H1 (cell line): ENCODE results near the gene VCPKMT. TPM values are rescaled to one million over a fixed set of nuclear protein-coding genes. Genes with fewer than 3 reads are reported as not detected.

ENCODE experiments used
- CTCF ChIA-PET: fragments of 300-600 bp; sonication (Branson Sonifier 250); formaldehyde crosslinking; loops from one replicate; lab custom pipeline; 2021; ENCODE audit not compliant: partially characterized antibody; lab: Charles Lee
- POLR2A ChIA-PET: fragments of 300-600 bp; sonication (Branson Sonifier 250); formaldehyde crosslinking; loops from one replicate; lab custom pipeline; 2021; ENCODE audit warnings: inconsistent platforms; ENCODE audit not compliant: partially characterized antibody; lab: Charles Lee
- DNase-seq, 2 experiments: peaks; one replicate each; pipeline versions ENCODE4 v3.0.0 to v3.0.0-alpha.2; 2010 to 2022; ENCODE audit warnings: low spot score in 2 of 2, low read depth in 1 of 2, mixed read lengths in 1 of 2
- FAIRE-seq: peaks from 2 replicates; lab custom pipeline; 2011; peaks lifted over from hg19 to GRCh38; lab: Jason Lieb, UNC
- H2AFZ ChIP-seq: 2 replicates; pipeline ENCODE4 v1.8.1; 2012; ENCODE audit warnings: low read length, inconsistent platforms
- H2AK5ac ChIP-seq: 2 replicates; pipeline ENCODE4 v1.6.1; 2013; ENCODE audit warnings: low read depth, low read length
- H2BK120ac ChIP-seq: replicated peaks from 2 replicates; pipeline ENCODE3; 2013; ENCODE audit warnings: low read depth, low read length, inconsistent platforms
- H2BK12ac ChIP-seq: 2 replicates; pipeline ENCODE4 v1.6.1; 2013; ENCODE audit warnings: low read depth, low read length
- H2BK15ac ChIP-seq: 2 replicates; pipeline ENCODE4 v1.6.1; 2013; ENCODE audit warnings: low read length
- H2BK20ac ChIP-seq: 2 replicates; pipeline ENCODE4 v1.6.1; 2013; ENCODE audit warnings: low read length
- H2BK5ac ChIP-seq: 2 replicates; pipeline ENCODE4 v1.6.1; 2013; ENCODE audit warnings: low read depth, low read length
- H3K14ac ChIP-seq: 2 replicates; pipeline ENCODE4 v1.6.1; 2013; ENCODE audit warnings: inconsistent platforms; ENCODE audit not compliant: insufficient read length
- H3K18ac ChIP-seq: 2 replicates; pipeline ENCODE4 v1.6.1; 2013; ENCODE audit warnings: low read length; ENCODE audit errors: extremely low read depth
- H3K23ac ChIP-seq: 2 replicates; pipeline ENCODE4 v1.6.1; 2013; ENCODE audit warnings: inconsistent platforms; ENCODE audit not compliant: insufficient read length
- H3K23me2 ChIP-seq: 2 replicates; pipeline ENCODE4 v1.6.1; 2013; ENCODE audit warnings: low read depth, low read length
- H3K27ac ChIP-seq: 2 replicates; pipeline ENCODE4 v1.6.1; 2011; ENCODE audit warnings: low read depth, low read length, inconsistent platforms
- H3K27me3 ChIP-seq, 4 experiments: replicated peaks in 1 of 4; 1 replicate in 1 of 4; 2 replicates in 3 of 4; pipeline versions ENCODE4 v1.6.1 to v1.8.1; 2011 to 2013; ENCODE audit warnings: low read length in 3 of 4, mild to moderate bottlenecking in 3 of 4, inconsistent platforms in 2 of 4, mixed read lengths in 2 of 4, moderate library complexity in 1 of 4; ENCODE audit not compliant: control insufficient read depth in 3 of 4, insufficient read depth in 3 of 4; ENCODE audit errors: extremely low read depth in 1 of 4
- H3K36me3 ChIP-seq, 4 experiments: 2 replicates each; pipeline versions ENCODE4 v1.6.1 to v1.8.1; 2011 to 2013; ENCODE audit warnings: mild to moderate bottlenecking in 4 of 4, low read length in 3 of 4, moderate library complexity in 2 of 4, control low read depth in 1 of 4, inconsistent platforms in 1 of 4; ENCODE audit not compliant: insufficient read depth in 4 of 4, control insufficient read depth in 2 of 4
- H3K4ac ChIP-seq: replicated peaks from 2 replicates; pipeline ENCODE3; 2013; ENCODE audit warnings: low read length, low read depth, mixed read lengths, inconsistent platforms; ENCODE audit not compliant: insufficient read length
- H3K4me1 ChIP-seq, 4 experiments: replicated peaks in 1 of 4; 1 replicate in 1 of 4; 2 replicates in 3 of 4; pipeline versions ENCODE4 v1.6.1 to v1.8.1; 2011 to 2013; ENCODE audit warnings: low read length in 3 of 4, inconsistent platforms in 2 of 4, mixed read lengths in 1 of 4; ENCODE audit not compliant: insufficient read depth in 4 of 4, control insufficient read depth in 3 of 4
- H3K4me2 ChIP-seq, 2 experiments: 2 replicates each; pipeline versions ENCODE4 v1.6.1 to v1.8.1; 2011 to 2013; ENCODE audit warnings: low read depth in 2 of 2, low read length in 2 of 2, control low read depth in 1 of 2, inconsistent platforms in 1 of 2, mild to moderate bottlenecking in 1 of 2; ENCODE audit not compliant: insufficient read depth in 1 of 2
- H3K4me3 ChIP-seq, 4 experiments: fragments of 200-600, 300-600 bp in 1 of 4; sonication (generic), shearing (Covaris generic), sonication (Bioruptor Twin) in 1 of 4; 2 replicates each; pipeline versions ENCODE4 v1.5.1 to v1.8.1; 2011 to 2016; ENCODE audit warnings: low read length in 4 of 4, low read depth in 3 of 4, control low read depth in 2 of 4, inconsistent platforms in 2 of 4, mild to moderate bottlenecking in 2 of 4, mixed read lengths in 1 of 4, moderate library complexity in 1 of 4; ENCODE audit not compliant: insufficient read depth in 2 of 4; ENCODE audit errors: extremely low read depth in 1 of 4
- H3K56ac ChIP-seq: replicated peaks from 2 replicates; pipeline ENCODE3; 2013; ENCODE audit warnings: low read depth, mild to moderate bottlenecking, mixed read lengths, low read length, inconsistent platforms; ENCODE audit not compliant: insufficient read length
- H3K79me1 ChIP-seq: 2 replicates; pipeline ENCODE4 v1.6.1; 2013; ENCODE audit warnings: low read depth, low read length, control low read depth
- H3K79me2 ChIP-seq, 2 experiments: 2 replicates each; pipeline versions ENCODE4 v1.6.1 to v1.8.1; 2012 to 2013; ENCODE audit warnings: low read length in 2 of 2, mild to moderate bottlenecking in 2 of 2, inconsistent platforms in 1 of 2; ENCODE audit not compliant: insufficient read depth in 2 of 2, control insufficient read depth in 1 of 2
- H3K9ac ChIP-seq, 4 experiments: replicated peaks in 1 of 4; 1 replicate in 1 of 4; 2 replicates in 3 of 4; pipeline versions ENCODE4 v1.6.1 to v1.8.1; 2011 to 2013; ENCODE audit warnings: low read depth in 3 of 4, low read length in 3 of 4, control low read depth in 2 of 4, mild to moderate bottlenecking in 2 of 4, moderate library complexity in 2 of 4, inconsistent platforms in 1 of 4; ENCODE audit errors: extremely low read depth in 1 of 4
- H3K9me3 ChIP-seq, 2 experiments: 2 replicates each; pipeline versions ENCODE4 v1.6.1 to v1.8.1; 2012 to 2013; ENCODE audit warnings: mild to moderate bottlenecking in 2 of 2, moderate library complexity in 2 of 2, control low read depth in 1 of 2, inconsistent platforms in 1 of 2, low read depth in 1 of 2, low read length in 1 of 2, mixed read lengths in 1 of 2; ENCODE audit not compliant: insufficient read depth in 2 of 2
- H4K20me1 ChIP-seq, 2 experiments: replicated peaks in 1 of 2; 2 replicates each; pipeline versions ENCODE3 to v1.8.1; 2011 to 2013; ENCODE audit warnings: inconsistent platforms in 2 of 2, low read length in 2 of 2, mild to moderate bottlenecking in 1 of 2; ENCODE audit not compliant: insufficient read depth in 2 of 2, control insufficient read depth in 1 of 2
- H4K5ac ChIP-seq: 2 replicates; pipeline ENCODE4 v1.6.1; 2013; ENCODE audit warnings: low read length, low read depth, mixed read lengths, inconsistent platforms; ENCODE audit not compliant: insufficient read length
- H4K8ac ChIP-seq: 2 replicates; pipeline ENCODE4 v1.8.0; 2013; ENCODE audit warnings: mild to moderate bottlenecking, moderate library complexity, low read length, inconsistent platforms; ENCODE audit not compliant: insufficient read depth; ENCODE audit errors: extremely low read depth
- H4K91ac ChIP-seq: replicated peaks from 2 replicates; pipeline ENCODE3; 2013; ENCODE audit warnings: low read length, mixed read lengths, inconsistent platforms; ENCODE audit not compliant: insufficient read length
- CEBPB ChIP-seq: IDR thresholded peaks from 2 replicates; pipeline ENCODE4 v1.6.1; 2012; ENCODE audit warnings: low read depth, low read length
- JUND ChIP-seq: IDR thresholded peaks from 2 replicates; pipeline ENCODE4 v1.6.1; 2011; ENCODE audit warnings: mild to moderate bottlenecking, improper control_type of control experiment, low read length
- NANOG ChIP-seq: IDR thresholded peaks from 2 replicates; pipeline ENCODE4 v1.6.1; 2011; ENCODE audit warnings: low read length, low read depth, mild to moderate bottlenecking, inconsistent platforms; ENCODE audit not compliant: insufficient read depth, poor library complexity, severe bottlenecking
- RXRA ChIP-seq: IDR thresholded peaks from 2 replicates; pipeline ENCODE4 v1.6.1; 2011; ENCODE audit warnings: low read depth, mild to moderate bottlenecking, low read length, moderate library complexity; ENCODE audit not compliant: insufficient read depth
- SAP30 ChIP-seq: fragments of 300-600 bp; sonication (generic); IDR thresholded peaks from 2 replicates; pipeline ENCODE4 v1.7.1; 2012; ENCODE audit warnings: low read length, moderate library complexity, mild to moderate bottlenecking, inconsistent platforms; ENCODE audit not compliant: insufficient read depth, insufficient replicate concordance
- SIN3A ChIP-seq, 2 experiments: IDR thresholded peaks in 1 of 2; conservative IDR thresholded peaks in 1 of 2; 2 replicates each; pipeline ENCODE4 v1.6.1; 2011 to 2012; ENCODE audit warnings: low read length in 2 of 2, improper control_type of control experiment in 1 of 2, low read depth in 1 of 2, mild to moderate bottlenecking in 1 of 2
- TCF12 ChIP-seq: IDR thresholded peaks from 2 replicates; pipeline ENCODE4 v1.6.1; 2011; ENCODE audit warnings: low read depth, mild to moderate bottlenecking, low read length
- YY1 ChIP-seq: IDR thresholded peaks from 2 replicates; pipeline ENCODE4 v1.6.1; 2011; ENCODE audit warnings: low read depth, mild to moderate bottlenecking, low read length
- WGBS, 2 experiments: shearing (Covaris generic) in 1 of 2; methylation state at CpG; one replicate each; pipeline versions ENCODE4 v1.1.6 to v1.1.7; 2013 to 2015; ENCODE audit warnings: low lambda C conversion rate in 2 of 2, mixed read lengths in 2 of 2, inconsistent platforms in 1 of 2, low coverage in 1 of 2, missing lambda C conversion rate in 1 of 2; ENCODE audit not compliant: insufficient replicate concordance in 2 of 2, insufficient coverage in 1 of 2, insufficient read length in 1 of 2; ENCODE audit errors: extremely low coverage in 1 of 2, missing lambda C conversion rate in 1 of 2; 5-methylcytosine and 5-hydroxymethylcytosine counted together
- polyA plus RNA-seq, 7 experiments: library from polyadenylated mRNA; depleted of rRNA in 3 of 7; stranded (reverse) in 5 of 7; unstranded in 2 of 7; fragments of >200 nt in 5 of 7; fragments of 200-250 nt in 2 of 7; gene quantifications; 1 replicate in 5 of 7; 2 replicates in 1 of 7; 4 replicates in 1 of 7; pipeline versions ENCODE4 v1.2.1 to v1.2.3, GENCODE V29; 2011 to 2013; ENCODE audit warnings: missing spikeins in 2 of 7, mixed read lengths in 2 of 7
- total RNA-seq: library from RNA; stranded (reverse); fragmentation: NEBNext Ultra II Directional; extraction: Animal tissue kit (Norgen Biotek cat#: 25700); gene quantifications from 2 replicates; pipeline ENCODE4 v1.2.1, GENCODE V29; 2021

The VCPKMT gene
- total and polyA plus RNA-seq, 2 of the 8 experiments (the other 6 are each of a cell fraction or from before 2014, with no cell fraction given) = 3.8 to 7.1 TPM

DNA sequence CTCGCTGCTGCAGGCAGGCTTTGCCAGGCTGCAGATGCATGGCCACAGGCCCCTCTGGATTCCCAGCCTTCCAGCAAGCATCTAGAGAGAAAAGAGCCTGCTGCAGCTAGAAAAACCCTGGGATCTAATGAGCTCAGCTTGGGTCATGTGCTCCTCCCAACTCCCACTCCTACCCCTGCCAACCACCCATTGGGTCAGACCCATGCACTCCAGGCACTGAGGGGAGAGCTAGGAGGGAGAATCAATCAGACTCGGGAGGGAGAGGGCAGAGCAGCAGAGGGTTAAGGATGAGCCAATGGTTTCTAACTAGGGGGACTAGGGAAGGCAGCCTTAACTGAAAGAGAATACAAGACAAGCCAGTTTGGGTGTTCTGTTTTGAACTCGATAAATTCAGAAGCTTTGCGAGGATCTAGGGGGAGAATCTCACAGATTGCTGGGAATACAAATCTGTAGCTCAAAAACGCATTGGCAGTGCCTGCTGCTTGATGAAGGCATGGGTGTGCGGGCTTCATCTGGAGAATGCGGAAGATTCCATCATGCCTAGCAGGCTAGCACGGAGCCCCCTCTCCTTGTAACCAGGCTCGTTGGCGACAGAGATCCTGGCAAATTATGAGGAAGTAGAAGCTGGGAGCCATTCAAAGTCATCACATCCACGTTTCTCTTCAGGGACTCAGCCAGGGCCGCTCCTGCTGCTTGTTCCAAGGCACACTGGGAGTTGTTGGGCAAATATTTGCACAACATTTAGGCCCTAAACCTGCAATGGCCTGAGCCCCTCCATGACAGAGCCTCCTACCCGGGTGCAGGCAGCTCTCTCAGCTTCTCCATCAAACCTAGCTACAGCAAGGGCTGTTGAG, 56.4 kb downstream of the VCPKMT start:
- Histone ChIP-seq H2BK12ac (peak overlapping the region; percentile 56; the same call in 1 of the 2 replicates), H3K4ac (no peak overlapping the region), H3K23ac (no peak overlapping the region), H2BK120ac (no peak overlapping the region), H2BK15ac (0 out of 2 replicates have a peak overlapping the region, but pooled peaks have one; percentile 14), H2AFZ (peak overlapping the region; percentile 84), H3K36me3 (no peaks in the 10 kb centered on the region), H3K18ac (no peak overlapping the region), H3K23me2 (no peaks in the 10 kb centered on the region), H3K9me3 (no peaks in the 10 kb centered on the region), H2AK5ac (no peak overlapping the region), H3K56ac (no peak overlapping the region), H2BK20ac (peak overlapping the region; percentile 11; the same call in 1 of the 2 replicates), H3K4me2 (no peak overlapping the region), H3K14ac (no peak overlapping the region), H4K91ac (no peak overlapping the region), H3K4me3 (no peak overlapping the region), H2BK5ac (peak overlapping the region; percentile 40; the same call in 1 of the 2 replicates), H3K27me3 (no peaks in the 10 kb centered on the region; a peak in 1 of 7 replicates)
- CTCF ChIA-PET = interaction anchor here (0.7 to 3.0 kb wide), 10 partner anchors 10 to 69 kb away, joined by 3 to 10 read pairs (median 5); no protein-coding TSS in a partner anchor
- 90% methylated on average over 13 of the region's 13 CpGs; no CpG with 5 or more reads in 1 of the 2 experiments for WGBS, 2 experiments
- POLR2A ChIA-PET = no interaction called here
- DNase-seq = no peak
- TF ChIP-seq CEBPB (no peak), YY1 (no peak), NANOG (no peak), JUND (no peak), SAP30 (no peak), RXRA (no peak), TCF12 (no peak), SIN3A (conservative IDR thresholded peaks at IDR 0.05 in 1 of 2, IDR thresholded peaks at IDR 0.05 in 1 of 2; ENCODE audit: low read depth in 1 of 2, low read length in 2 of 2) (no peak)
- TF ChIP-seq, all 59 proteins: peak for 0
- H4K8ac ChIP-seq = no peak overlapping the region; the same call in 1 of the 2 replicates
- no peak overlapping the region for H3K9ac ChIP-seq
- H3K4me1 ChIP-seq = peaks cover 5 to 13% (median 9%) of the 10 kb centered on the region in 4 experiments; a peak in 6 of 7 replicates
- H4K5ac ChIP-seq = no peak overlapping the region
- FAIRE-seq = no peak
- no peaks in the 10 kb centered on the region for H4K20me1 ChIP-seq
- no peaks in the 10 kb centered on the region for H3K79me1 ChIP-seq
- no peak overlapping the region for H3K27ac ChIP-seq
- no peaks in the 10 kb centered on the region for H3K79me2 ChIP-seq
